Stimulated activated CD4-positive, alpha-beta T cell treated with anti-CD3 and anti-CD28 coated beads, Interleukin-1b, Interleukin-23, amount 100 ng/mL, for 4 hours (primary cell): Measurements from ENCODE around the gene FYTTD1.

Source experiments
- DNase-seq, 2 donors: peaks; one replicate each; pipeline ENCODE4 v3.0.0-alpha.2; 2020; ENCODE audit warnings: low read depth in 2 of 2

The FYTTD1 gene

GRCh38 chr3:197737319-197737649 is 12.4 kb upstream of the FYTTD1 start:
- no peak for DNase-seq

- DNase-seq = no peak
Measured at GRCh38 chr3:197737749-197738462, 11.8 kb upstream of the FYTTD1 start.

- no peak for DNase-seq
Measured at GRCh38 chr3:197742787-197743186, 6.9 kb upstream of the FYTTD1 start.

- DNase-seq = no peak
Measured at GRCh38 chr3:197746209-197746608, 3.5 kb upstream of the FYTTD1 start.

- no peak for DNase-seq
Measured at GRCh38 chr3:197746801-197747237, 2.9 kb upstream of the FYTTD1 start.

- DNase-seq = no peak
Measured at GRCh38 chr3:197748597-197749314, 927 bp upstream of the FYTTD1 start.

- peak in 1 of 2 donors; percentile 37 for DNase-seq
Measured at GRCh38 chr3:197749315-197749600, 425 bp upstream of the FYTTD1 start.

GRCh38 chr3:197750396-197750831 is 731 bp downstream of the FYTTD1 start:
- peak; percentile 18 to 26 for DNase-seq

- DNase-seq = peak in 1 of 2 donors; percentile 18
Measured at GRCh38 chr3:197750858-197751737, 1.4 kb downstream of the FYTTD1 start.

- no peak for DNase-seq
Measured at GRCh38 chr3:197752107-197752506, 2.4 kb downstream of the FYTTD1 start.

GRCh38 chr3:197753263-197753662 is 3.6 kb downstream of the FYTTD1 start:
- no peak for DNase-seq

- DNase-seq = no peak
Measured at GRCh38 chr3:197756704-197757103, 7.0 kb downstream of the FYTTD1 start.

- DNase-seq = no peak
Measured at GRCh38 chr3:197758512-197758911, 8.8 kb downstream of the FYTTD1 start.

GRCh38 chr3:197761784-197762183 is 12.1 kb downstream of the FYTTD1 start:
- DNase-seq = no peak

- DNase-seq = no peak
Measured at GRCh38 chr3:197775317-197775716, 25.6 kb downstream of the FYTTD1 start.

- DNase-seq = no peak
Measured at GRCh38 chr3:197782230-197782629, 32.5 kb downstream of the FYTTD1 start.

GRCh38 chr3:197784019-197784585 is 34.4 kb downstream of the FYTTD1 start:
- DNase-seq = no peak

GRCh38 chr3:197787412-197787811 is 37.7 kb downstream of the FYTTD1 start:
- DNase-seq = no peak

GRCh38 chr3:197789309-197789708 is 39.6 kb downstream of the FYTTD1 start:
- no peak for DNase-seq

GRCh38 chr3:197790033-197790432 is 40.4 kb downstream of the FYTTD1 start:
- no peak for DNase-seq

GRCh38 chr3:197791113-197791891 is 41.6 kb downstream of the FYTTD1 start, which contains the start of gene LRCH3:
Gene LRCH3, plus strand, starts transcription at chr3:197791254. Its CDS starts 25 bp downstream, at chr3:197791279.
- peak; percentile 74 to 81 for DNase-seq
